Activated CD4-positive, alpha-beta memory T cell treated with anti-CD3 and anti-CD28 coated beads for 36 hours (primary cell): ENCODE data around the gene PAGE4. TPM values are rescaled to one million over a fixed set of nuclear protein-coding genes. Genes with fewer than 3 reads are reported as not detected.

Experiments used
- CTCF ChIA-PET: fragments of 350-600 bp; sonication (Branson Sonifier 250); formaldehyde crosslinking; loops from one replicate; lab custom pipeline; 2021; ENCODE audit warnings: antibody characterized with exemption, inconsistent platforms; lab: Charles Lee
- POLR2A ChIA-PET: fragments of 350-600 bp; sonication (Branson Sonifier 250); formaldehyde crosslinking; loops from one replicate; lab custom pipeline; 2021; ENCODE audit warnings: antibody characterized with exemption; lab: Charles Lee
- DNase-seq: peaks from one replicate; pipeline ENCODE4 v3.0.0-alpha.2; 2020
- H3K27ac Mint-ChIP-seq: one replicate; pipeline ENCODE4 v1.8.0; 2021; ENCODE audit warnings: mixed read lengths
- H3K27me3 Mint-ChIP-seq: one replicate; pipeline ENCODE4 v1.8.0; 2021; ENCODE audit warnings: mixed read lengths
- H3K36me3 Mint-ChIP-seq: one replicate; pipeline ENCODE4 v1.8.0; 2021; ENCODE audit warnings: mixed read lengths
- H3K4me1 Mint-ChIP-seq: one replicate; pipeline ENCODE4 v1.8.0; 2021; ENCODE audit warnings: low read depth, mixed read lengths
- H3K4me3 Mint-ChIP-seq: one replicate; pipeline ENCODE4 v1.8.0; 2021; ENCODE audit warnings: mild to moderate bottlenecking, mixed read lengths
- H3K9me3 Mint-ChIP-seq: one replicate; pipeline ENCODE4 v1.8.0; 2021; ENCODE audit warnings: mixed read lengths
- intact Hi-C: fragments of 100-400 bp; cut with micrococcal nuclease; formaldehyde crosslinking; loops from one replicate; pipeline ENCODE4 v1.15.1; 2023
- total RNA-seq, 2 experiments: library from RNA; stranded (reverse); gene quantifications; one replicate each; pipeline ENCODE4 v1.2.3, GENCODE V29; 2021

The PAGE4 gene, protein sequence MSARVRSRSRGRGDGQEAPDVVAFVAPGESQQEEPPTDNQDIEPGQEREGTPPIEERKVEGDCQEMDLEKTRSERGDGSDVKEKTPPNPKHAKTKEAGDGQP
- total RNA-seq = not detected

DNA sequence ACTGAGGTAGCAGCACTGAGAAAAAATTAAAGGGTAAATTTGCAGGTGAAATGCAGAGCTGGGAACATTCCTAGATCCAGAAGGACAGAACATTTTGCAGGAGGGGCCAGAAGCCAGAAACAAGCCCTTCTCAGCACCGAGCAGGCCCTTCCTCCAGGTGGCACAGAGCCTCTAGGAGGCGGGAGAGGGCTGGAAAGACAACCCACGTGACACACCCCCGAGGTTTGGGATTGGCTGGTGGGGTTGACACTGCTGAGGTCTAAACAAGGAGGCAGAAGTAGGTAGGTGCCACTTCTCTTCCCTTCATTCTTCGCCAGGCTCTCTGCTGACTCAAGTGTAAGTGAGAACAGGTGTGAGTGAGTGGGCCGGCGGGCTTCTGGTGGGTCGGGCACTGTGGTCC is at the start of gene PAGE4:
Gene PAGE4, plus strand, starts transcription at position 288 of the 400 bp plus-strand sequence. CDS start 1,126 bp downstream, outside the sequence.
- POLR2A ChIA-PET = no interaction called here
- Mint-ChIP-seq H3K36me3 (no peaks in the 10 kb centered on the region), H3K27me3 (peaks cover 2% of the 10 kb centered on the region), H3K9me3 (no peaks in the 10 kb centered on the region), H3K27ac (no peak within 1 kb of the TSS), H3K4me1 (no peaks in the 10 kb centered on the region), H3K4me3 (no peak within 1 kb of the TSS)
- intact Hi-C loops = no loop called here
- no peak for DNase-seq
- CTCF ChIA-PET = no interaction called here

DNA sequence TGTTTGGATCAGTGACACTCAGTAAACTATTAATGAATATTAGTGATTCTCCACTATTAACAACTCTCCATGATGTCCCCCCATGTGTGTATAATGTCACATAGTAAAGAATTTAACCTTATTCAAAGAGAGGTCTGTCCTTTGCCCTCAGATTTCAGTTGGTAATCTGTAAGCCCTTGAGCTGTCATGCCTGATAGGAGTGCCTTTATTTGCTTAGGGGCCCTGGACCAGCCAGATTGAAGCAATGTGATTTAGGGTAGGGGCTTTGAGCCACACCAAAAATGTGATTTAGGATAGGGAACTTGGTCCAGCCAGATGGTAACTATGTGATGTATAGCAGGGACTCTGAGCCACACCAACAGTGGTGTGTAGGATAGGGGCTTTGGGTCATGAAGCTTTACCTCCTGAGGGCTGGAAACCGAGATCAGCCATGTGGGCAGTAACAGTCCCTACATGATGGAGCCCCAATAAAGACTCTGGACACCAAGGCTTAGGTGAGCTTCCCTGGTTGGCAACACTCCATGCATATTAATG is 44.3 kb upstream of the PAGE4 start:
- H3K27me3 Mint-ChIP-seq = no peaks in the 10 kb centered on the region
- H3K36me3 Mint-ChIP-seq = no peaks in the 10 kb centered on the region
- no peak overlapping the region for H3K27ac Mint-ChIP-seq
- intact Hi-C loops = no loop called here
- no peak overlapping the region for H3K4me3 Mint-ChIP-seq
- no peaks in the 10 kb centered on the region for H3K9me3 Mint-ChIP-seq
- DNase-seq = no peak
- H3K4me1 Mint-ChIP-seq = no peaks in the 10 kb centered on the region
- POLR2A ChIA-PET = no interaction called here
- CTCF ChIA-PET = no interaction called here

DNA sequence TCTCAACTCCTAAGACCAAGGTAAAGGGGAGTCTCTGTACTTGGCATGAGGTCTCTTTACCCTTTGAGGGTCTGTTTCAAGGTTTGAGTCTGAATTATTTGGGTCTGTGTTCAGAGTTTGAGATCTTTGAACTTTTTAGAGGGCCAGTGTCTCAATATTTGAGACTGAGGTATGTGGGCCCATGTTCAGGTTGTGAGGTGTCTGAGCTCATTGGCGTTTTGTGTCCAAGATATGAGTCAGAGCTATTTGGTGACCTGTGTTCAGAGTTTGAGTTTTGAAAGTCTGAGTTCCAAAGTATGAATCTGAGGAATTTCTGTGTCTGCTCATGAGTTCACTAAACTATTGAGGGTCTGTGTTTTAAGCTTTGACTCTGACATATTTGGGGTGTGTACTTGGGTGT is 36.7 kb upstream of the PAGE4 start:
- Mint-ChIP-seq H3K4me3 (no peak overlapping the region), H3K36me3 (no peaks in the 10 kb centered on the region), H3K27ac (no peak overlapping the region), H3K9me3 (no peaks in the 10 kb centered on the region), H3K27me3 (peaks cover 6% of the 10 kb centered on the region), H3K4me1 (no peaks in the 10 kb centered on the region)
- POLR2A ChIA-PET = no interaction called here
- CTCF ChIA-PET = interaction anchor here (0.6 to 0.9 kb wide), 2 partner anchors 125 to 897 kb away, joined by 3 read pairs; no protein-coding TSS in a partner anchor
- no peak for DNase-seq
- intact Hi-C loops = no loop called here

DNA sequence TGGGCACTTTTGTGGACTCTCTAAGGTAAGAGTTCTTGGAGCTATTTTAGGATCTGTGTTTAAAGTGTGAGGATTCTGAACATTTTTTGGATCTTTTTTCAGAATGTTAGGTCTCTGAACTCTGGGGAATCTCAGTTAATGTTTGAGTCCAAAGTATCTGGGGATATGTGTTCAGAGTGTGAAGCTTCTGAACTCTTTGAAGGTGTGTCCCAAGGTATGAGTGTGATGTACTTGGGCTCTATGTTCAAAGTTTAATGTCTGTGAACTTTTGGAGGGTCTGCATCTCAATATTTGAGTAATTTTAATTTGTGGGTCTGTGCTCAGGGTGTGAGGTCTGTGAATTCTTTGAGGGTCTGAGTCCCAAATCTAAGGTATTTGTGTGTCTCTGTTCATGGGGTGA is 35.4 kb upstream of the PAGE4 start:
- no peak for DNase-seq
- intact Hi-C loops = no loop called here
- ChIA-PET CTCF (no interaction called here), POLR2A (no interaction called here)
- Mint-ChIP-seq H3K36me3 (no peaks in the 10 kb centered on the region), H3K4me1 (no peaks in the 10 kb centered on the region), H3K27ac (no peak overlapping the region), H3K27me3 (peaks cover 9% of the 10 kb centered on the region), H3K4me3 (no peak overlapping the region), H3K9me3 (no peaks in the 10 kb centered on the region)

DNA sequence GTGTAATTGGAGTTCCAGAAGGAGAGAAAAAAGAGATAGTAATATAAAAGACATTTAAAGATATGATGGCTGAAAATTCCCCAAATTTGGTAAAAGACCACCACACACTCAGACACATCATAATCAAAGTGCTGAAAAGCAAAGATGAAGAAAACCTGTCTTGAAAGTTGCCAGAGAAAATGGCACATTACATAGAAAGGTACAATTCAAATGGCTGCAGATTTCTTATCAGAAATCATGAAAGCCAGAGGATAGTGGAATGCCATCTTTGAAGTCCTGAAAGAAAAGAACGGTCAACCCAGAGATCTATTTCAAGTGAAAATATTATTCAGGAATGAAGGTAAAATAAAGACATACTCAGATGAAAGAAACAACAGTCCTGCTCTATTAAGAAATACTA is 29.3 kb upstream of the PAGE4 start:
- ChIA-PET POLR2A (no interaction called here), CTCF (no interaction called here)
- Mint-ChIP-seq H3K36me3 (no peaks in the 10 kb centered on the region), H3K27me3 (peaks cover 10% of the 10 kb centered on the region), H3K9me3 (no peaks in the 10 kb centered on the region), H3K27ac (no peak overlapping the region), H3K4me1 (no peaks in the 10 kb centered on the region), H3K4me3 (no peak overlapping the region)
- no peak for DNase-seq
- intact Hi-C loops = no loop called here

DNA sequence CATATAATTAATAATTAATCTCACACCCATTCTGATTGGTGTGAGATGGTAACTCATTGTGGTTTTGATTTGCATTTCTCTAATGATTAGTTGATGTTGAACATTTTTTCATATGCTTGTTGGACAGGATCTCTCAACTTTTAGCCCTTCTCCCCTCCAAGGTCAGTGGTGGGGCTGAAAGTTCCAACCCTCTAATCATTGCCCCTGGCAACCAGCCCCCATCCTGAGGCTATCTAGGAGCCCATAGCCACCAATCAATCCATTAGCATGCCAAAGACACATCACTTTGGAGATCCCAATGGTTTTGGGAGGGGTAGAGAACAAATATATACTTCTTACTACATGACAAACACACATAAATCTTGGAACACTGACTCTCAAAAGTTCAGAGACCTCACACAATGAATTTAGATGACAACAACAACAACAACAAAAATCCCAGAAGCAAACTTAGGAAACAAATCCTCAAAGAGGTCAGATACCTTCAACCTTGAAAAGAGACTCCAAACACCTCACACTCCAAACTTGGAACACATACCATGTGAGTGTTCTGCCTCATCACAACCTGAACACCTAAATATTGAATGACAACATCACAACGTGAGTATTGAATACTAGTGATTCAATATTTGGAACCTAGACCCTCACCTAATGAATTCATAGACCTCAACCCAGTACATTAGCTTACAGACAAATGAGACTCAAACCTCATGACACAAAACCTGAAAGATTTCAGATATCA is 19.0 kb upstream of the PAGE4 start:
- Mint-ChIP-seq H3K27ac (no peak overlapping the region), H3K9me3 (peaks cover 9% of the 10 kb centered on the region), H3K27me3 (no peaks in the 10 kb centered on the region), H3K4me3 (no peak overlapping the region), H3K4me1 (no peaks in the 10 kb centered on the region), H3K36me3 (no peaks in the 10 kb centered on the region)
- ChIA-PET CTCF (no interaction called here), POLR2A (no interaction called here)
- intact Hi-C loops = no loop called here
- no peak for DNase-seq

DNA sequence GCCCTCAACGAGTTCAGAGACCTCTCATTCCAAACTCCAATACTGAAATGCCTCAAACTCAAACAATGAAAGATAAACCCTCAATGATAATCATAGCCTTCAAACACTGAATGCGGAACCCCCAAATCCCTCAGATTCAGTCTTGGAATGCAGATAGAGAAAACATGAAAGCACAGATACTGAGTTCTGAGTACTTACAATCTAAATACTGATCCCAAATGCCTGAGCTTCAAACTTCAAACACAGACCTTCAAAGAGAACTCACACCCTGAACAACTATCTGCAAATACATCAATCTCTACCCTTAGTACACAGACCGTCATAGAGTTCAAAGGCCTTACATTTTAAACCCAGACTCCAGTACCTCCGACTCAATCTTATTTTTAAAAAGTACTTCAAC is 16.9 kb upstream of the PAGE4 start:
- Mint-ChIP-seq H3K27ac (no peak overlapping the region), H3K4me1 (no peaks in the 10 kb centered on the region), H3K9me3 (no peaks in the 10 kb centered on the region), H3K4me3 (no peak overlapping the region), H3K36me3 (no peaks in the 10 kb centered on the region), H3K27me3 (no peaks in the 10 kb centered on the region)
- no peak for DNase-seq
- ChIA-PET CTCF (no interaction called here), POLR2A (no interaction called here)
- intact Hi-C loops = no loop called here

DNA sequence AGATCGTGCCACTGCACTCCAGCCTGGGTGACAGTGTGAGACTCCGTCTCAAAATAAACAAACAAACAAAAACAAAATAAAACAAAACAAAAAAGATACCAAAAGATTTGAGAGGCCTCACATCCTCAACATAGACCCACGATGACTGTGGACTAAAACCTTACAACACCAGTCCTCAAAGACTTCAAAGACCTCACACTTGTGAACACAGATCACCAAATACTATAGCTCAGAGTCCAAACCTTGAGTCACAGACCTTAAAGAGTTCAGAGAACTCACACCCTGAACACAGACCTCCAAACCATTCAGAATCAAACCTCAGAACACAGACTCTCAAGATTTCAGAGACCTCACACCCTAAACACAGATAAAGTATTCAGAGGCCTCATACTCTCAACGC is 12.7 kb upstream of the PAGE4 start:
- Mint-ChIP-seq H3K27me3 (no peaks in the 10 kb centered on the region), H3K27ac (no peak overlapping the region), H3K4me1 (no peaks in the 10 kb centered on the region), H3K36me3 (no peaks in the 10 kb centered on the region), H3K4me3 (no peak overlapping the region), H3K9me3 (no peaks in the 10 kb centered on the region)
- intact Hi-C loops = no loop called here
- POLR2A ChIA-PET = no interaction called here
- DNase-seq = no peak
- CTCF ChIA-PET = no interaction called here

DNA sequence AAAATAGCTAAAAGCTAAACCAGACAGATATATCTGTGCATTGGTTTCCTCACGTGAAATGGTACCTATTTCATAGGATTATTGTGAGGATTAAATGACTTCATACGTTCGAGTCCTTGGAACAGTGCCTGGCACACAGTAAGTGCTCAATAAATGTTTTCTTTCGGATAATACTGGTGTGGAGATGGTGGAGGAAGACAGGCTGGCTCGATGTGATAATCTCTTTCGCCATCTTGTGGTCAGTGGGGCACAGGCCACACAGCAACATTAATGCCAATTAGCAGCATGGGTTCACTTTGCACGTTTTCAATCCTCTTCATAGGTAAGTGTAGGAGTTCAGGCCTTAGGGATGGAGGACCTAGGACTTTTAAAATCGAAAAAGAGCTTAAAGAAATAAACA is 9.3 kb downstream of the PAGE4 start:
- CTCF ChIA-PET = no interaction called here
- Mint-ChIP-seq H3K36me3 (no peaks in the 10 kb centered on the region), H3K27me3 (no peaks in the 10 kb centered on the region), H3K27ac (no peak overlapping the region), H3K9me3 (no peaks in the 10 kb centered on the region), H3K4me3 (no peak overlapping the region), H3K4me1 (peaks cover 5% of the 10 kb centered on the region)
- POLR2A ChIA-PET = no interaction called here
- intact Hi-C loops = no loop called here
- peak; percentile 11 for DNase-seq

DNA sequence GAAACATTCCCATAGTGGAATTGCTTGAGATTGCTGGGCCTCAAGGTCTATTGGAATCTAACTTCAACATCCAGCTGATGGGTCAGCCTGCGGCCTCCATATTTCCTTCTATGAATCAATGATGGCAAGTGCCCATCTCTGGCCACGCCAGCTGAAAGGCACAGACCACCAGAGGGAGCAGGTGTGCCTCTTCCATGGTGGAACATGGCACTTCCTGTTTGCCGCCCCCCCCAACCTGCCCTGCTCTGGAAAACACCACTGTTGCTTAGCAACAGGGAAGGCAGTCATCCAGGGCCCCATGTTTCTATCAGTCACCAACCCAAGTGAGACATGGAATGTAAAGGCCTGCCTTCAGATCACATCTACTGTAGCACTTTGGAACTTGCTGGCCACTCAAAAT is 11.6 kb downstream of the PAGE4 start:
- H3K36me3 Mint-ChIP-seq = no peaks in the 10 kb centered on the region
- intact Hi-C loops = loop anchor here (1.0 kb wide), 1 partner anchor 37 kb away; no protein-coding TSS in a partner anchor
- peaks cover 5% of the 10 kb centered on the region for H3K4me1 Mint-ChIP-seq
- H3K9me3 Mint-ChIP-seq = no peaks in the 10 kb centered on the region
- H3K27ac Mint-ChIP-seq = no peak overlapping the region
- CTCF ChIA-PET = interaction anchor here (1.5 to 1.7 kb wide), 2 partner anchors 36 to 78 kb away, joined by 3 to 7 read pairs; no protein-coding TSS in a partner anchor
- POLR2A ChIA-PET = no interaction called here
- H3K27me3 Mint-ChIP-seq = no peaks in the 10 kb centered on the region
- peak; percentile 69 for DNase-seq
- H3K4me3 Mint-ChIP-seq = no peak overlapping the region

DNA sequence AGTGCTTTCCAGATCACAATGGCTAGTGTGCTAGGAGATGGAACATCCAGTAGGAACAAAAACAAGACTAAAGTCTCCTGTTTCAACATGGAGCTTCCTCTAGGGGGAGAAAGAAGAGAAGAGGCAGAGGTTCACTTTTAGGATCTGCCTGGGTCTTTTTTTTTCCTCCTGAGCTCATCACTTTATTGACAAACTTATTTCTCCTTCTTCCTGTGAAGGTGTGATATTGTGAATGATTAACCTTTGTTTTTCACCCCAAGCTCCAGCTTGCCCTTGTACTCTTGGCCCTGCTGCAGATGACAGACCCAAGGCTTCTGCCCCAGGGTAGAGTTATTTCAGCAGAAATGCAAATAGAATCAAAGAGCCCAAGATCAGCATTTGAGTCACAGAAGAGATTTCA is 13.5 kb downstream of the PAGE4 start:
- intact Hi-C loops = no loop called here
- H3K27me3 Mint-ChIP-seq = no peaks in the 10 kb centered on the region
- H3K4me1 Mint-ChIP-seq = peaks cover 5% of the 10 kb centered on the region
- no peaks in the 10 kb centered on the region for H3K36me3 Mint-ChIP-seq
- DNase-seq = no peak
- H3K9me3 Mint-ChIP-seq = no peaks in the 10 kb centered on the region
- CTCF ChIA-PET = no interaction called here
- no peak overlapping the region for H3K27ac Mint-ChIP-seq
- no peak overlapping the region for H3K4me3 Mint-ChIP-seq
- POLR2A ChIA-PET = no interaction called here

DNA sequence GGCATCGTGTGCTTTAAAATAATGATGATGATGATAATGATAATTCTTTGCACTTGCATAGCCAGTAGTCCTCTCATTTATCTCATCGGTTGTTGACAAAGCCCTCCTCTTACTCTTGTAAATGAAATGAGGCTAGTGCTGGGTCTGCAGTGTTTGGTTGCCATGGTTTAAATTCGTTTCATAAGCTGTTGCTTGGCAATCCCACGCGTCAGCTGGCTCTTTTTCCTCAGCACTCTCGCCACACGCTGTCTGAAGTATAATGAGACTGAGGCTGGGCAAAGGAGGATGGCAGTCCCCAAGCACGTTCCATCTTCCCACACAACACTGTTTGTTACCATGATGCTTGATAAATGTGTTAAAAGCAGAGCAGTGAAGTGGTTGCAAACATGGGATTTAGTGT is 15.5 kb downstream of the PAGE4 start:
- POLR2A ChIA-PET = no interaction called here
- Mint-ChIP-seq H3K36me3 (no peaks in the 10 kb centered on the region), H3K4me1 (peaks cover 5% of the 10 kb centered on the region), H3K4me3 (no peak overlapping the region), H3K27me3 (peaks cover 3% of the 10 kb centered on the region), H3K27ac (no peak overlapping the region), H3K9me3 (no peaks in the 10 kb centered on the region)
- no peak for DNase-seq
- CTCF ChIA-PET = no interaction called here
- intact Hi-C loops = no loop called here
